SH-SY5Y (cell line): ENCODE results near the gene CT55.
"Not testable (repeated sequence)": the region's sequence is repeated elsewhere in the genome, so short reads cannot be mapped to it uniquely, and the experiment has no call there.

Experiments
- GATA2 ChIP-seq: IDR thresholded peaks from 2 replicates; pipeline ENCODE4 v1.6.1; 2011; ENCODE audit warnings: mild to moderate bottlenecking, low read depth, low read length
- GATA3 ChIP-seq: IDR thresholded peaks from 2 replicates; pipeline ENCODE4 v1.6.1; 2011; ENCODE audit warnings: low read depth, mild to moderate bottlenecking, low read length, moderate library complexity

CT55 gene, protein sequence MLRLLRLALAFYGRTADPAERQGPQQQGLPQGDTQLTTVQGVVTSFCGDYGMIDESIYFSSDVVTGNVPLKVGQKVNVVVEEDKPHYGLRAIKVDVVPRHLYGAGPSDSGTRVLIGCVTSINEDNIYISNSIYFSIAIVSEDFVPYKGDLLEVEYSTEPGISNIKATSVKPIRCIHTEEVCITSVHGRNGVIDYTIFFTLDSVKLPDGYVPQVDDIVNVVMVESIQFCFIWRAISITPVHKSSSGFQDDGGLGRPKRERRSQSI

GRCh38 chrX:135170877-135171519 is at the start of gene CT55:
Gene CT55 (minus strand): TSS chrX:135171398. CDS start chrX:135171171, 227 bp downstream.
- TF ChIP-seq GATA3 (no peak), GATA2 (no peak)

DNA sequence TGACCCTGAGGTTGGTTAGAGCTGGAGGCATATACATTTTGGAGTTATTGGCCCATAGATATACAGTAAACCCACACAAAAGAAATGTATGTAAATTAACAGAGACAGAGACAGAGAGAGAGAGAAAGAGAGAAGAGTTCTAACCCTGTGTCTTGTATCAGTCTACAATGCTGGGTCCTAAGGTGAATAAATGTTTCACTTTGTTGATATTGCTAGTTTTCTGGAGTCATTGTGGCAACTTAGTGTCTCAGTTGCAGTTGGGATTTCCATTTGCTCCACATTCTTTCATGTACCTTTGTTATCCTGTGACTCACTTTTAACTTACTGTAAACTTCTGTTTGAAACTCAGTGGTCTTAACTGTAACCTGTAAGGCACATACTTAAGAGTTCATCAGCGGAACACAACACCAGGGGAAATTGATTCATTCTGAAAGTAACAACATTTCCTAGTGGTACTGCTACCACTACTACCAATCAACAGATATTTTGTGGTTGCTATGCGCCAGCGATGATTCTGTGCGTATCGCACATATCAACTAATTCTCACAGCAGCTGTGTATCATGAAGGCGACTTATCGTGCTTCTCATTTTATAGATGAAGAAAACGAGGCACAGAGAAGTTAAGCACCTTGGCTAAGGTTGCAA is 42.1 kb upstream of the CT55 start:
- TF ChIP-seq GATA3: no peak
- TF ChIP-seq GATA2: no peak

DNA sequence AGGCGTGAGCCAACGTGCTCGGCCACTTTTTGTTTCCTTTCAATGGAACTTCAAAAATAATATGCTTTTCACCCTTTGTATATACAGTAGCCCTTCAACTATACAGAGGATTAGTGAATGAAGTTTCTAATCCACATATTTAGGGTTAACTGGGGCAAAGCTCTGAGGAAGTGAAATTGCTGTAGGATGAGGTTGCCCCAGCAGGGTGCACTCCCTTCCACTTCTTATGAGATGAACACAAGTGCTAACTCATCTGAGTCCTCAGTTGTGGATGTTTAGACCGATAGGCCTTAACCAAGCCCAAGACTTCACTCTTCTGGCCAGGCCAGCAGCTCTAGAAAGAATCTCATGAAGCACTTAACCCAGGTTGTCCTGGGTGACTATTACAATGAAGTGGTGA is 29.1 kb upstream of the CT55 start:
- no peak for TF ChIP-seq GATA3

GRCh38 chrX:135194684-135195083 is 23.5 kb upstream of the CT55 start:
- TF ChIP-seq GATA3 (no peak), GATA2 (no peak)

DNA sequence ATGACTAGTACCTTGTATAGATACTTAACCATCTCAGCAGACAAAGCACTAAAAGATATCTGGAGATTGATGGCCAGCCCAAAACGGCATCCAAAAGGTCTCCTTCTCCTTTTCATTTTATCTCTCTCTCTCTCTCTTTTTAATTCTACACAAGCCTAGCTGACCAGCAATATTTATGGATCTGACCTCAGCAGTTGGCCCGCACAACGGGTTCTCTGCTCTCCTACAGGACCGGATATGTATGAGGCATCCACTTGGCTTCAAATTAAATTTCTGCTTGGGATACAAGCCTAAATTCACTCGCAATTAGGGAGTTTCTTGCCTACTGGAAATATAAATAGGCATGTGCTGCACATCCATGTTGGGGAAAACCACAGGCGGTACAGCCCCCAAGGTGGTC is 22.5 kb upstream of the CT55 start:
- TF ChIP-seq GATA3: no peak

- no peak for TF ChIP-seq GATA2
- no peak for TF ChIP-seq GATA3
Measured at GRCh38 chrX:135191838-135192237, 20.6 kb upstream of the CT55 start.

DNA sequence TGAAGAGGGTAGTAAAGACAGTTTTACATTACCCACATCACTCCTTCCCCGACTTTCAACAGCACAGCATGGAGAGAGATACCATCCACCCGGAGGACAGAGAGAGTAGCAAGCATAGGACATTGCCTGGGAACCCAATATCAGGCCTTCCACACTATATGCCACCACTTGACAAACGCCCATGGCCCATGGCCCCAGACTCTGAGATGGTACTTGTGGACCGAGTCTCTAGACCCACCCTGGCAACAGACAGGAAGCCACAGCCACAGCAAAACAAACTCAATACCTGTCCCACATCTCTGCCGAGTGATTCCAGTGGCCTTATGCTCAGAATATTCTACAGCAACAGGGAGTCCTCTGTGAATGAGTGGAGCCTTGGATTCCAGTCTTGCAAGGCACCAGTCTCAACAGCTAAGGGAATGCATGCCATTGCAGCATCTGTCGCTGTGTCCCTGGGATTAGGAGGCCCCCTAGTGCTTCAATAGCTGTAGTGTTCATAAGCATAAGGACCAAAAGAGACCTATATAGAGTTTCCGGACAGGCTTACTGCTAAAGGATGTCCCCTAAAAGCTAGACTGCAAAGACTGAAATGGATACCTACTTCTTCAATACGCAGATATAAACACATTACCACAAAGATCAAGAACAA is 14.7 kb upstream of the CT55 start:
- TF ChIP-seq GATA3: no peak
- no peak for TF ChIP-seq GATA2

DNA sequence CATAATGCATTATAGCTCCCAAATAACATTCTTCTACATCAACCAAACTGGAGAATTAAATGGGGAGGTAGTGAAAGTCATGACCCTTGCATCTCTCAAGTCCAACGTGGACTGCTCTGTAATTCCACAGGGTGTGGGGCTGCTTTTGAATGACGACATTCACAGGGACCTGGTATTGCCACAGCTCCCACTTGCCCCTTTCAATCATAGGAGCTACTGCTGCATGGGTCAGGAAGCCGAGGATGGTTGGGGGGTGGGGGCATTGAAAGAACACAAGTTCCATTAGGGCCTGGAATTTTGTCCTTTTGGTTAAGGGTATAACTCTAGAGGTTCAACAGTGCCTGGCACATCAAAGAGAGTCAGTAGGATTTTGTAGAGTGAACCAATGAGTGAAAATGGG is 7.4 kb upstream of the CT55 start:
- no peak for TF ChIP-seq GATA2

DNA sequence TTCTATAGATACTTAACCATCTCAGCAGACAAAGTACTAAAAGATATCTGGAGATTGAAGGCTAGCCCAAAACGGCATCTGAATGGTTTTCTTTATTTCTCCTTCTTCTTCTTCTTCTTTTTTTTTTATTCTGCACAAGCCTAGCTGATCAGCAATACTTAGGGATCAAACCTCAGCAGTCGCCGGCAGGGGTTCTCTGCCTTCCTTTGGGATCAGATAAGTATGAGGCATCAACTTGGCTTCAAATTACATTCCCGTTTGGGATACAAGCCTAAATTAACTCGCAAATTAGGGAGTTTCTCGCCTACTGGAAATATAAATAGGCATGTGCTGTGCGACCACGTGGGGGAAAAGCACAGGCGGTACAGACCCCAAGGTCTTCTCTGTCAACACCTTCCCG is 730 bp downstream of the CT55 start:
- TF ChIP-seq GATA2 (no peak), GATA3 (no peak)

- TF ChIP-seq GATA3 (no peak), GATA2 (no peak)
Measured at GRCh38 chrX:135168486-135168885, 2.7 kb downstream of the CT55 start.

DNA sequence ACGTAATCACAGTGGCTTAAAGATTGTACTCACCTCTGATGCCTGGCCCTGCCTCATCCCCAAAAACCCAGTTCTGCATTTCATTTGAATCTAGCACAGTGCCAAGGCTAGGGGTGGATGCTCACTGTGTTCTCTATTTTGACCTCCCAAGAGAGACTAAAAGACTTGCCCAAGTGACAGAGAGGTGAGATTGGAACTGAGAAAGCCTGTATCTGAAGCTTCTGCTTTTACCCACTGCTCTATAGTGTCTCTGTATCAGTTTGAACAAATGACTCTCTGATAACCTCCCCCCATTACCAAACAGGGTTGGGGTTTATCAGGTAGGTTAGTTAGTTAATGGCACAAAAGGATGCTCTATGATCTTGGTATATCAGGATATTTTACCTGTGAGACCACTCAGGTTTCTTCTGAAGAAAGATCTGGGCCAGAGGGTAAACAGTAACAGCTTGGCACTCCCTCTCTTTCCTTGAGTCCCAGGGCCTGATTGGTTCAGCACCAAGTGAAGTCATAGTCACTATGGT is 51.1 kb downstream of the CT55 start, which contains the start of gene ETDB:
TSS of gene ETDB (minus strand) at position 471 of the 521 bp plus-strand sequence. CDS start 1,265 bp downstream, outside the sequence.
- TF ChIP-seq GATA2, GATA3: not testable (repeated sequence)

DNA sequence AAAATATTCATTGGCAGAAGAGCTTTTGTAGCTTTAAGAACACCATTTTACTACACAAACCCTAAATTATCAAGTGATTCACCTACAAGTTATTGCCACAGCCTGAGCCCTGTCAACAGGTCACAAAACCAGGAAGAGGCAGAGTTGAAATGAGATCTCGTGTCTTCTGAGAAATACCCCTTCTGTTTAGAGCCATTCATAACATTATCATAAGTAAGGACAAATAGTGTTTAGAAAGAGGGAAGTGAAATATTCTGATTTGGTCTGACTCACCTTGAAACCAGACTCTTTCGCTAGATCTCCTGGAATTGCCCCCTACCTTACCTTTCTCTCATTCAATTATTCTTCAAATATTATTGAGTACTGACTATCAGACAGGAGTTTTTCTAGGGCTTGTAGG is 56.8 kb downstream of the CT55 start:
- TF ChIP-seq GATA2 (no peak), GATA3 (no peak)

DNA sequence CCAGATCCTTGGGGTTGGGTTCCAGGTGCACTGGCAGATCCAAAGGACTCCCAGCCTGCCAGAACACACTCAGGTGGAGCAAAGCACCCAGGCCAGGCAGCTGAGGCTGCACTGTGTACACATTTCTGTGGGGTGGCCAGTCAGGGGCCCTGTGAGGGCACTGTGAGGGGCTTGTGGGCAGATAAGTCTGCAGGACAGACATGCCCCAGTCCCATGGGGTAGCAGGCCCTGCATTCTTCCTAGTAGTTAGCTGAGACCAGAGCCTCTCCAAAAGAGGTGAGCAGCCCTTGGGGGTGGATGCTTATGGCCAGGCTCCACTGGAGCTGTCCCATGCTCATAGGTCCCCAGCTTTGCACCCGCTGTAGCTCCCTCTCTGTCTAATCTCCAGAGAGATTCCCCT is 58.5 kb downstream of the CT55 start:
- no peak for TF ChIP-seq GATA2
- TF ChIP-seq GATA3: no peak

DNA sequence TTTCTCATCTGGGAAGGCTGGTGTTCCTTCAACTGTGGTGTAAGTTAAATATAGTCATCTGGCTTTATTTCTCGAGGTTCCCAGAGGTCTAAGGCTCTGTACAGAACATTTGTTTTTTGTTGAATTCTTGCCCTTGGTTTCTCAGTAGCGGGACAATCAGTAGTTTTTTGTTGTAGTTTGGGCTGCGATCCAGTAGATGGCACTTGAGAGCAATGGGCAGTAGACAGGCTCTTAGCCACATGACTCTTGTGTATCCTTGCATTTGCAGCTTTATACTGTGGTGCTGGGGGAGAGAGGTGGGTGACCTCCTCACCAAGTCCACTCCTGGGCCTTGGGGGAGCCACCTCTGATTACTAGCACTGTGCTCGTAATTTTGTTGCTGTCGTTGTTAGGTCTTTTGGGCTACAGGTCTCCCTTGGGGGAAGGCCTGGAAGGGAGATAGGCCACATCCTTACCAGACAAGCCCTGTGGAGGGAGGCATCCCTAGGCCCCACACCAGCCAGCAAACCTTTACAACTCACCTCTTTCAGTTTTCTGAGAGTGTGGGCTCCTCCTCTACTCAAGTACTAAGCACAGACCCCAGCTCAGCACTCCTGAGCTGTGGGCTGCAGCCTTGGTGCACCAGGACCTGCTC is 59.0 kb downstream of the CT55 start:
- TF ChIP-seq GATA3: no peak
- no peak for TF ChIP-seq GATA2

DNA sequence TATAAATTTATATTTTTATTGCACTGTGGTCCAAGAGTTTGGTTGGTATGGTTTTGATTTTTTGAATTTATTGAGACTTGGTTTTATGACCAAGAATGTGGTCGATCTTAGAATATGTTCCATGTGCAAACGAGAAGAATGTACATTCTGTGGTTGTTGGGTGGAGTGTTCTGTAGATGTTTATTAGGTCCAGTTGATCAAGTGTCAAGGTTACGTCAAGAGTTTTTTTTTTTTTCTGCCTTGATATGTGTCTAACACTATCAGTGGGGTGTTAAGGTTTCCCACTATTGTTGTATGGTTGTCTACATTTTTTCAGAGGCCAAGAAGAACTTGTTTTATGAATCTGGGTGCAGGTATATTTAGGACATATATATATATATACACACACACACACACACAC is 61.6 kb downstream of the CT55 start:
- TF ChIP-seq GATA3: no peak
- no peak for TF ChIP-seq GATA2
